Thoracic aorta (tissue), 2 donors: ENCODE measurements around the gene MSH3. TPM values are rescaled to one million over a fixed set of nuclear protein-coding genes. Genes with fewer than 3 reads are reported as not detected.
"Not testable (repeated sequence)": the region's sequence is repeated elsewhere in the genome, so short reads cannot be mapped to it uniquely, and the experiment has no call there.

ENCODE experiments used
- ATAC-seq: fragments of 150-250 bp; one replicate; pipeline ENCODE4 v1.8.0; 2017; ENCODE audit warnings: low read depth; ENCODE audit not compliant: insufficient number of reproducible peaks, low FRiP score
- DNase-seq: peaks from one replicate; pipeline ENCODE4 v3.0.0-alpha.2; 2020; ENCODE audit warnings: low spot score
- H3K27ac ChIP-seq, 2 donors: fragments of 200-600 bp; sonication (generic); 1 replicate in 1 of 2; 2 replicates in 1 of 2; pipeline ENCODE4 v1.5.1; 2016; ENCODE audit warnings: mild to moderate bottlenecking in 2 of 2, moderate library complexity in 2 of 2
- H3K27me3 ChIP-seq: fragments of 200-600 bp; sonication (generic); replicated peaks from 2 replicates; pipeline ENCODE4 v1.6.0; 2016; ENCODE audit warnings: mild to moderate bottlenecking; ENCODE audit not compliant: insufficient read depth
- H3K36me3 ChIP-seq: fragments of 200-600 bp; sonication (generic); one replicate; pipeline ENCODE4 v1.5.1; 2016
- H3K4me1 ChIP-seq, 2 donors: fragments of 200-600 bp; sonication (generic); 1 replicate in 1 of 2; 2 replicates in 1 of 2; pipeline versions ENCODE4 v1.5.1 to v1.6.0; 2016; ENCODE audit warnings: low read depth in 2 of 2, mild to moderate bottlenecking in 1 of 2; ENCODE audit not compliant: control insufficient read depth in 1 of 2
- H3K4me3 ChIP-seq: fragments of 200-600 bp; sonication (generic); 2 replicates; pipeline ENCODE4 v1.5.1; 2016; ENCODE audit warnings: mild to moderate bottlenecking
- H3K9me3 ChIP-seq: fragments of 200-600 bp; sonication (generic); 2 replicates; pipeline ENCODE4 v1.5.1; 2016
- total RNA-seq, 2 donors: library from RNA; depleted of rRNA; stranded (reverse); fragments of >200 nt; gene quantifications; one replicate each; pipeline versions ENCODE4 v1.1.0 to v1.2.3, GENCODE V29; 2016
- TF ChIP-seq, protein P1 (sequence below): fragments of 200-600 bp; sonication (generic); IDR thresholded peaks from one replicate; pipeline ENCODE4 v1.5.1; 2019; ENCODE audit warnings: antibody characterized with exemption

Gene MSH3
- total RNA-seq, 2 donors from 2014 or later, result 12.3 to 12.9 TPM

DNA sequence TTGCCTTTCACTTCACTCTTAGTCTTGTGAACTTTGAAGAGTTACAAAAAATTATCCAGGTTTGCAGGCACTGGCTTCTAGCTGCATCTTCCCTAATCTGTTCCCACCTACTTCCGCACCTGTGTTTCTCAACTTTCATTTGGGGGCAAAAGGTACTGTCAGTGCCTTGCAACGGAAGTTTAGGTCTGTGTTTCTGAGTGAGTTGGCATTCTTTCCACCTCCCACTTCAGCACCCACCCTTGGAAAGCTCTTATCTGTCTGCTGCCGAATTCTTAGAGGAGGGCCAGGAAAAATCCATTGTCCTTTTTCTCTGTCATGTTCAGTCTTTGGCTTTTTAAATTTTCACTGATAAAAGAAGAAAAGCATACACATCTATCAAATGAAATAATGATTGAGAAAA lies 216.0 kb downstream of the MSH3 start:
- no peak overlapping the region for H3K27ac ChIP-seq
- TF ChIP-seq, protein P1, sequence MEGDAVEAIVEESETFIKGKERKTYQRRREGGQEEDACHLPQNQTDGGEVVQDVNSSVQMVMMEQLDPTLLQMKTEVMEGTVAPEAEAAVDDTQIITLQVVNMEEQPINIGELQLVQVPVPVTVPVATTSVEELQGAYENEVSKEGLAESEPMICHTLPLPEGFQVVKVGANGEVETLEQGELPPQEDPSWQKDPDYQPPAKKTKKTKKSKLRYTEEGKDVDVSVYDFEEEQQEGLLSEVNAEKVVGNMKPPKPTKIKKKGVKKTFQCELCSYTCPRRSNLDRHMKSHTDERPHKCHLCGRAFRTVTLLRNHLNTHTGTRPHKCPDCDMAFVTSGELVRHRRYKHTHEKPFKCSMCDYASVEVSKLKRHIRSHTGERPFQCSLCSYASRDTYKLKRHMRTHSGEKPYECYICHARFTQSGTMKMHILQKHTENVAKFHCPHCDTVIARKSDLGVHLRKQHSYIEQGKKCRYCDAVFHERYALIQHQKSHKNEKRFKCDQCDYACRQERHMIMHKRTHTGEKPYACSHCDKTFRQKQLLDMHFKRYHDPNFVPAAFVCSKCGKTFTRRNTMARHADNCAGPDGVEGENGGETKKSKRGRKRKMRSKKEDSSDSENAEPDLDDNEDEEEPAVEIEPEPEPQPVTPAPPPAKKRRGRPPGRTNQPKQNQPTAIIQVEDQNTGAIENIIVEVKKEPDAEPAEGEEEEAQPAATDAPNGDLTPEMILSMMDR, result no peak
- no peak for DNase-seq
- no peaks in the 10 kb centered on the region for H3K9me3 ChIP-seq
- no peak for ATAC-seq
- no peaks in the 10 kb centered on the region for H3K4me1 ChIP-seq
- H3K27me3 ChIP-seq, result no peaks in the 10 kb centered on the region
- H3K4me3 ChIP-seq, result no peak overlapping the region
- peaks cover 4% of the 10 kb centered on the region for H3K36me3 ChIP-seq

DNA sequence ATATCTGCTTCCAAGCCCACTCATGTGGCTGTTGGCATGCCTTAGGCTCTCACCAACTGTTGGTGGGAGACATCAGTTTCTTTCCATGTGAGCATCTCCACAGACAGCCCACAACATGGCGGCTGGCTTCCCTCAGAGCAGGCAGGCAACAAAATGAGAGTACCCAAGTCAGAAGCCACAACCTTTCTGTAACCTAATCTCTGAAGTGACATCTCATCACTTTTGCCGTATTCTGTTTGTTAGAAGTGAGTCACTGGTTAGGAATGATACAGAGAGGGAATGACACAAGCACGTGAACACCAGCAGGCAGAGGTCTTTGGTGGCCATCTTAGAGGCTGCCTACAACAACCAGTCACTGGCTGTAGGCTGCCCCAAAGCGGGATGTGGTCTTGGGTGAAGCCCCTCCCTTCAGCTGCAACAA lies 217.1 kb downstream of the MSH3 start:
- Histone ChIP-seq H3K4me3 (no peak overlapping the region), H3K27ac (no peak overlapping the region), H3K27me3 (no peaks in the 10 kb centered on the region), H3K9me3 (no peaks in the 10 kb centered on the region), H3K4me1 (no peaks in the 10 kb centered on the region), H3K36me3 (peaks cover 4% of the 10 kb centered on the region)
- TF ChIP-seq, protein P1, result no peak
- ATAC-seq, result no peak
- no peak for DNase-seq

- no peaks in the 10 kb centered on the region for H3K4me1 ChIP-seq
- no peak overlapping the region for H3K4me3 ChIP-seq
- H3K36me3 ChIP-seq, result peaks cover 10% of the 10 kb centered on the region
- H3K9me3 ChIP-seq, result no peaks in the 10 kb centered on the region
- DNase-seq (no peak), ATAC-seq (no peak)
- no peaks in the 10 kb centered on the region for H3K27me3 ChIP-seq
- TF ChIP-seq, protein P1, result no peak
- no peak overlapping the region for H3K27ac ChIP-seq
Observed at GRCh38 chr5:80874162-80874561, 219.7 kb downstream of the MSH3 start.

GRCh38 chr5:80877592-80877991 lies 223.1 kb downstream of the MSH3 start:
- TF ChIP-seq, protein P1, result no peak
- Histone ChIP-seq H3K27me3 (no peaks in the 10 kb centered on the region), H3K36me3 (peaks cover 10% of the 10 kb centered on the region), H3K4me3 (no peak overlapping the region), H3K9me3 (no peaks in the 10 kb centered on the region), H3K27ac (no peak overlapping the region), H3K4me1 (no peaks in the 10 kb centered on the region)
- no peak for DNase-seq
- ATAC-seq, result no peak

GRCh38 chr5:80881726-80882125 lies 227.3 kb downstream of the MSH3 start:
- TF ChIP-seq, protein P1, result no peak
- Histone ChIP-seq H3K27me3 (no peaks in the 10 kb centered on the region), H3K36me3 (peaks cover 6% of the 10 kb centered on the region), H3K4me1 (no peaks in the 10 kb centered on the region), H3K9me3 (no peaks in the 10 kb centered on the region), H3K4me3 (no peak overlapping the region), H3K27ac (no peak overlapping the region)
- DNase-seq, result no peak
- no peak for ATAC-seq

- not testable (repeated sequence) for ATAC-seq, H3K36me3 ChIP-seq, H3K27me3 ChIP-seq, DNase-seq, H3K4me3 ChIP-seq, H3K27ac ChIP-seq, H3K4me1 ChIP-seq, H3K9me3 ChIP-seq
Observed at GRCh38 chr5:80883390-80883789, 228.9 kb downstream of the MSH3 start.
